Calu3 (cell line): ENCODE results near the gene DMRT3. TPM values are rescaled to one million over a fixed set of nuclear protein-coding genes. Genes with fewer than 3 reads are reported as not detected.

Source experiments
- Bru-seq: library from RNA; stranded (reverse); fragments of 400-500 nt; gene quantifications from one replicate; lab custom pipeline; 2021; lab: Mats Ljungman, UMichigan
- BruChase-seq, 2 experiments: library from RNA; stranded (reverse); fragments of 400-500 nt; gene quantifications; one replicate each; lab custom pipeline; 2021; lab: Mats Ljungman, UMichigan
- BruUV-seq: library from RNA; stranded (reverse); fragments of 400-500 nt; replicated peaks from 2 replicates; lab custom pipeline; 2021; lab: Mats Ljungman, UMichigan
- CTCF ChIA-PET: fragments of 300-600 bp; sonication (Branson Sonifier 250); formaldehyde crosslinking; loops from one replicate; lab custom pipeline; 2022; ENCODE audit warnings: antibody characterized with exemption; lab: Charles Lee
- DNase-seq: peaks from one replicate; pipeline ENCODE4 v3.0.0; 2022
- H3K27ac Mint-ChIP-seq: one replicate; pipeline ENCODE4 v1.8.0; 2022; ENCODE audit warnings: mixed read lengths; ENCODE audit not compliant: unreplicated experiment
- H3K27me3 Mint-ChIP-seq: one replicate; pipeline ENCODE4 v1.8.0; 2022; ENCODE audit warnings: mixed read lengths; ENCODE audit not compliant: unreplicated experiment
- H3K36me3 Mint-ChIP-seq: one replicate; pipeline ENCODE4 v1.8.0; 2022; ENCODE audit warnings: mild to moderate bottlenecking, moderate library complexity, mixed read lengths; ENCODE audit not compliant: insufficient read depth, unreplicated experiment
- H3K4me1 Mint-ChIP-seq: one replicate; pipeline ENCODE4 v1.8.0; 2022; ENCODE audit warnings: mild to moderate bottlenecking, low read depth, mixed read lengths; ENCODE audit not compliant: unreplicated experiment
- H3K4me3 Mint-ChIP-seq: one replicate; pipeline ENCODE4 v1.8.0; 2022; ENCODE audit warnings: mild to moderate bottlenecking, low read depth, moderate library complexity, mixed read lengths; ENCODE audit not compliant: unreplicated experiment
- H3K9me3 Mint-ChIP-seq: one replicate; pipeline ENCODE4 v1.8.0; 2022; ENCODE audit warnings: low read depth, mixed read lengths; ENCODE audit not compliant: unreplicated experiment
- CTCF ChIP-seq: fragments of 200-600 bp; IDR thresholded peaks from one replicate; pipeline ENCODE4 v1.8.0; 2022; ENCODE audit warnings: antibody characterized with exemption; ENCODE audit not compliant: unreplicated experiment
- intact Hi-C: fragments of 100-400 bp; cut with micrococcal nuclease; formaldehyde crosslinking; loops from one replicate; pipeline ENCODE4 v1.10.0; 2022; ENCODE audit not compliant: unreplicated experiment
- long read RNA-seq: library from polyadenylated mRNA; stranded (forward); transcript quantifications from one replicate; pipeline ENCODE4 v2.0.0, GENCODE V29; 2022
- total RNA-seq: library from RNA; stranded (reverse); gene quantifications from 2 replicates; pipeline ENCODE4 v1.2.3, GENCODE V29; 2022

Gene DMRT3
- total RNA-seq (not detected in 2 replicates), Bru-seq, nascent RNA (not detected), BruChase-seq, experiment 1, labeled RNA remaining after a 6-hour chase (not detected), BruChase-seq, experiment 2, labeled RNA remaining after a 2-hour chase (not detected)
- long read RNA-seq = 0 reads

GRCh38 chr9:976258-976942 is at the start of gene DMRT3:
TSS of gene DMRT3 (plus strand) at chr9:976655. CDS start at chr9:977002, 347 bp downstream.
- no peak for DNase-seq
- CTCF ChIA-PET = no interaction called here
- H3K9me3 Mint-ChIP-seq = peaks cover 2% of the 10 kb centered on the region
- no peaks in the 10 kb centered on the region for H3K36me3 Mint-ChIP-seq
- no peak for TF ChIP-seq CTCF
- no peak within 1 kb of the TSS for H3K4me3 Mint-ChIP-seq
- no TSS peak for BruUV-seq
- H3K27ac Mint-ChIP-seq = no peak within 1 kb of the TSS
- H3K4me1 Mint-ChIP-seq = no peaks in the 10 kb centered on the region
- intact Hi-C loops = no loop called here
- H3K27me3 Mint-ChIP-seq = peaks cover 57% of the 10 kb centered on the region

- DNase-seq = no peak
- Mint-ChIP-seq H3K9me3 (no peaks in the 10 kb centered on the region), H3K4me3 (no peak overlapping the region), H3K27ac (no peak overlapping the region), H3K4me1 (no peaks in the 10 kb centered on the region), H3K36me3 (no peaks in the 10 kb centered on the region), H3K27me3 (no peaks in the 10 kb centered on the region)
- CTCF ChIA-PET = no interaction called here
- no TSS peak for BruUV-seq
- no peak for TF ChIP-seq CTCF
- intact Hi-C loops = no loop called here
Observed at GRCh38 chr9:926976-927375, 49.5 kb upstream of the DMRT3 start.

- intact Hi-C loops = no loop called here
- no peaks in the 10 kb centered on the region for H3K9me3 Mint-ChIP-seq
- no peak overlapping the region for H3K27ac Mint-ChIP-seq
- no peaks in the 10 kb centered on the region for H3K36me3 Mint-ChIP-seq
- no peaks in the 10 kb centered on the region for H3K27me3 Mint-ChIP-seq
- H3K4me1 Mint-ChIP-seq = no peaks in the 10 kb centered on the region
- CTCF ChIA-PET = interaction anchor here (0.6 kb wide), 1 partner anchor 10 kb away, joined by 5 read pairs; no protein-coding TSS in a partner anchor
- peak; percentile 13 for DNase-seq
- no TSS peak for BruUV-seq
- H3K4me3 Mint-ChIP-seq = no peak overlapping the region
- TF ChIP-seq CTCF = no peak
Observed at GRCh38 chr9:928363-929042, 48.0 kb upstream of the DMRT3 start.

GRCh38 chr9:929719-930118 is 46.7 kb upstream of the DMRT3 start:
- Mint-ChIP-seq H3K36me3 (no peaks in the 10 kb centered on the region), H3K4me1 (no peaks in the 10 kb centered on the region), H3K27ac (no peak overlapping the region), H3K4me3 (no peak overlapping the region), H3K9me3 (no peaks in the 10 kb centered on the region), H3K27me3 (no peaks in the 10 kb centered on the region)
- TF ChIP-seq CTCF = no peak
- CTCF ChIA-PET = no interaction called here
- intact Hi-C loops = no loop called here
- BruUV-seq = no TSS peak
- DNase-seq = no peak
